HepG2 (cell line): ENCODE measurements around the gene NABP1. TPM values are rescaled to one million over a fixed set of nuclear protein-coding genes. Genes with fewer than 3 reads are reported as not detected.
A peak's percentile ranks its signal among the peaks of the same experiment; 100 is the strongest.

ENCODE experiments used
- ATF7 ChIP-seq, 2 experiments: fragments of 450-650 bp in 1 of 2; sonication (generic) in 1 of 2; formaldehyde crosslinking in 1 of 2; IDR thresholded peaks; 2 replicates each; pipeline versions ENCODE4 v1.4.0 to v1.6.1; 2016 to 2020; ENCODE audit warnings: antibody characterized with exemption in 1 of 2, mild to moderate bottlenecking in 1 of 2, missing genetic modification reagents in 1 of 2
- HDAC2 ChIP-seq: sonication (generic); formaldehyde crosslinking; IDR thresholded peaks from 2 replicates; pipeline ENCODE4 v1.4.0; 2020; ENCODE audit warnings: missing genetic modification reagents
- JARID2 ChIP-seq: sonication (generic); formaldehyde crosslinking; IDR thresholded peaks from 2 replicates; pipeline ENCODE4 v1.8.1; 2023; ENCODE audit warnings: missing genetic modification reagents, inconsistent platforms; ENCODE audit not compliant: insufficient replicate concordance
- MEF2D ChIP-seq: sonication (generic); formaldehyde crosslinking; IDR thresholded peaks from 2 replicates; pipeline ENCODE4 v1.5.1; 2020; ENCODE audit warnings: mild to moderate bottlenecking, missing genetic modification reagents
- MIXL1 ChIP-seq: IDR thresholded peaks from 2 replicates; pipeline ENCODE4 v1.6.1; 2016
- NCOR1 ChIP-seq: fragments of 200-600 bp; sonication (generic); IDR thresholded peaks from 2 replicates; pipeline ENCODE4 v1.7.0; 2017; ENCODE audit warnings: antibody characterized with exemption, low read length, borderline replicate concordance
- NFE2L1 ChIP-seq: sonication (generic); formaldehyde crosslinking; IDR thresholded peaks from 2 replicates; pipeline ENCODE4 v1.4.0; 2020; ENCODE audit warnings: missing genetic modification reagents, mild to moderate bottlenecking, borderline replicate concordance
- NFE2L2 ChIP-seq: fragments of 150-350 bp; IDR thresholded peaks from 2 replicates; pipeline ENCODE4 v1.6.1; 2014; ENCODE audit warnings: low read length
- NFYB ChIP-seq: sonication (generic); formaldehyde crosslinking; IDR thresholded peaks from 2 replicates; pipeline ENCODE4 v1.4.0; 2020; ENCODE audit warnings: missing genetic modification reagents
- ZBTB20 ChIP-seq: sonication (generic); formaldehyde crosslinking; IDR thresholded peaks from 2 replicates; pipeline ENCODE4 v1.8.1; 2023; ENCODE audit warnings: missing genetic modification reagents, low read depth, mild to moderate bottlenecking, borderline replicate concordance
- ZKSCAN1 ChIP-seq: fragments of 150-350 bp; IDR thresholded peaks from 2 replicates; pipeline ENCODE4 v1.6.1; 2014; ENCODE audit warnings: low read length
- ZNF367 ChIP-seq: sonication (generic); formaldehyde crosslinking; IDR thresholded peaks from 2 replicates; pipeline ENCODE4 v1.4.0; 2020; ENCODE audit warnings: missing genetic modification reagents, borderline replicate concordance
- ZNF468 ChIP-seq: sonication (generic); formaldehyde crosslinking; IDR thresholded peaks from 2 replicates; pipeline ENCODE4 v1.8.0; 2022; ENCODE audit warnings: mild to moderate bottlenecking, moderate library complexity, missing genetic modification reagents
- ZNF720 ChIP-seq: sonication (generic); formaldehyde crosslinking; IDR thresholded peaks from 2 replicates; pipeline ENCODE4 v1.4.0; 2020; ENCODE audit warnings: missing genetic modification reagents
- ZNF777 ChIP-seq: sonication (generic); formaldehyde crosslinking; IDR thresholded peaks from 2 replicates; pipeline ENCODE4 v1.4.0; 2020; ENCODE audit warnings: missing genetic modification reagents
- ZSCAN25 ChIP-seq: sonication (generic); formaldehyde crosslinking; IDR thresholded peaks from 2 replicates; pipeline ENCODE4 v1.8.0; 2022; ENCODE audit warnings: mild to moderate bottlenecking, missing genetic modification reagents
- polyA plus RNA-seq, 8 experiments: library from polyadenylated mRNA; depleted of rRNA in 3 of 8; stranded (reverse) in 7 of 8; unstranded in 1 of 8; fragments of >200 nt; fragmentation: Illumina TruSeq in 4 of 8; extraction: Trizol in 4 of 8; gene quantifications; 2 replicates each; pipeline versions ENCODE4 v1.2.1 to v1.2.3, GENCODE V29; 2011 to 2016; ENCODE audit warnings: low read depth in 4 of 8, missing spikeins in 1 of 8, mixed read lengths in 1 of 8; ENCODE audit not compliant: insufficient read depth in 1 of 8
- total RNA-seq, 5 experiments: library from RNA; depleted of rRNA; stranded (reverse); fragments of >200 nt; fragmentation: Illumina TruSeq; extraction: Trizol; gene quantifications; 2 replicates each; pipeline ENCODE4 v1.2.3, GENCODE V29; 2016; ENCODE audit warnings: low read depth in 1 of 5
- TF ChIP-seq, protein P1 (sequence below): sonication (generic); formaldehyde crosslinking; conservative IDR thresholded peaks from 2 replicates; pipeline ENCODE4 v1.4.0; 2020; ENCODE audit warnings: missing genetic modification reagents
- TF ChIP-seq, protein P2 (sequence below): sonication (generic); formaldehyde crosslinking; IDR thresholded peaks from 2 replicates; pipeline ENCODE4 v1.5.0; 2020; ENCODE audit warnings: mild to moderate bottlenecking, missing genetic modification reagents
- TF ChIP-seq, protein P3 (sequence below): sonication (generic); formaldehyde crosslinking; IDR thresholded peaks from 2 replicates; pipeline ENCODE4 v1.9.0; 2021; ENCODE audit warnings: mild to moderate bottlenecking, missing genetic modification reagents

Gene NABP1
- total and polyA plus RNA-seq, 2 of the 13 experiments (the other 11 are each of a cell fraction or from before 2014, with no cell fraction given): 14.9 to 19.8 TPM

DNA sequence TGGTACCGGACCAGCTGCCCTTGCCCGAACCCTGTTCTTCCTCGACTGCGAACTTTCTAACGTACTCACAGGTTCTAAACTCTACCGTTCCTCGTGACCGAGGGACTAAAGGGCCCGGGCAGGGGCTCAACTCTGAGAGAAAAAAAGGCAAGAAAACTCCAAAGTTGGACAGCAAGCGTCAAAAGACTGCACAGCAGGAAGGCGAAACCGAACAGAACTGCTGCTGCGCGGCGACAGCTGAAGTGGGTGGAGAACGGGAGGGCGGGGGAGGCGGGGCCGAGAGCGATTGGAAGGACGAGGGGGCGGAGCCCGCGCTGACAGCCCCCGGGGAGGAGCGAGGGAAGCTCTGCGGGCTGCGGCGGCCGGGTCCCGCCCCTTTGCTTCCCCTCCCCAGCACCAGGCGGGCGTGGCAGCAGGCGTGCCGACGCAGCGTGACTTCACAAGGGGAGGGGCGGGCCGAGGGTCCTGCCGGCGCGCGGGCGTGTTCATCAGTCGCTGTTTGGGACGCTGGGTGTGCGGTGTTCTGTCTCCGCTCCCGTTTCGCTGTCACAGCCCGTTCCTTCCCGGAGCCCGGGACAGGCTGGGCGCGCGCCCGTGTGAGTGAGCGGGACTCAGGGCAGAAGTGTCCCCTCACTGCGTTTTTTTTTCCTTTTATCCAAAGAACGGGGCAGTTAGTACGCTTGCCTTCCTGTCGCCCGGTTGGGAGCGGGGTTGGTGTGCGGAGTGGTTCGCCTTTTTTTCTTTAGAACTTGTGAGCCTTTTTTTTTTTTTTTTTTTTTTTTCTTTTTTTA lies at the start of gene NABP1 (continued):
- 0 out of 2 replicates have a peak, but pooled peaks have one; percentile 44 for TF ChIP-seq NFE2L1 (CRISPR knock-in tag)
- TF ChIP-seq ZNF777 (CRISPR knock-in tag): peak; percentile 72
- TF ChIP-seq, protein P1, sequence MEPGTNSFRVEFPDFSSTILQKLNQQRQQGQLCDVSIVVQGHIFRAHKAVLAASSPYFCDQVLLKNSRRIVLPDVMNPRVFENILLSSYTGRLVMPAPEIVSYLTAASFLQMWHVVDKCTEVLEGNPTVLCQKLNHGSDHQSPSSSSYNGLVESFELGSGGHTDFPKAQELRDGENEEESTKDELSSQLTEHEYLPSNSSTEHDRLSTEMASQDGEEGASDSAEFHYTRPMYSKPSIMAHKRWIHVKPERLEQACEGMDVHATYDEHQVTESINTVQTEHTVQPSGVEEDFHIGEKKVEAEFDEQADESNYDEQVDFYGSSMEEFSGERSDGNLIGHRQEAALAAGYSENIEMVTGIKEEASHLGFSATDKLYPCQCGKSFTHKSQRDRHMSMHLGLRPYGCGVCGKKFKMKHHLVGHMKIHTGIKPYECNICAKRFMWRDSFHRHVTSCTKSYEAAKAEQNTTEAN (CRISPR knock-in tag): no peak; the same call in none of the 2 replicates
- no peak for TF ChIP-seq NFE2L2
- TF ChIP-seq JARID2 (CRISPR knock-in tag): no peak
- TF ChIP-seq ATF7 (IDR thresholded peaks at IDR 0.05): no peak
- peak; percentile 18; the same call in 1 of the 2 replicates for TF ChIP-seq ATF7 (CRISPR knock-in tag; IDR thresholded peaks at IDR 0.05)
- peak; percentile 50; the same call in 1 of the 2 replicates for TF ChIP-seq MIXL1 (CRISPR knock-in tag)
- TF ChIP-seq ZSCAN25: peak; percentile 98
- no peak for TF ChIP-seq ZNF720 (CRISPR knock-in tag)
- no peak for TF ChIP-seq ZNF468 (CRISPR knock-in tag)
- TF ChIP-seq ZNF367: peak; percentile 91; the same call in 1 of the 2 replicates
- peak; percentile 76 for TF ChIP-seq NFYB (CRISPR knock-in tag)
- TF ChIP-seq MEF2D: no peak; the same call in 1 of the 2 replicates
- TF ChIP-seq, protein P2, sequence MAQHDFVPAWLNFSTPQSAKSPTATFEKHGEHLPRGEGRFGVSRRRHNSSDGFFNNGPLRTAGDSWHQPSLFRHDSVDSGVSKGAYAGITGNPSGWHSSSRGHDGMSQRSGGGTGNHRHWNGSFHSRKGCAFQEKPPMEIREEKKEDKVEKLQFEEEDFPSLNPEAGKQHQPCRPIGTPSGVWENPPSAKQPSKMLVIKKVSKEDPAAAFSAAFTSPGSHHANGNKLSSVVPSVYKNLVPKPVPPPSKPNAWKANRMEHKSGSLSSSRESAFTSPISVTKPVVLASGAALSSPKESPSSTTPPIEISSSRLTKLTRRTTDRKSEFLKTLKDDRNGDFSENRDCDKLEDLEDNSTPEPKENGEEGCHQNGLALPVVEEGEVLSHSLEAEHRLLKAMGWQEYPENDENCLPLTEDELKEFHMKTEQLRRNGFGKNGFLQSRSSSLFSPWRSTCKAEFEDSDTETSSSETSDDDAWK (CRISPR knock-in tag): no peak
- no peak for TF ChIP-seq ZBTB20 (CRISPR knock-in tag)
- peak; percentile 77 for TF ChIP-seq HDAC2 (CRISPR knock-in tag)
- no peak for TF ChIP-seq ZKSCAN1
- TF ChIP-seq, protein P3, sequence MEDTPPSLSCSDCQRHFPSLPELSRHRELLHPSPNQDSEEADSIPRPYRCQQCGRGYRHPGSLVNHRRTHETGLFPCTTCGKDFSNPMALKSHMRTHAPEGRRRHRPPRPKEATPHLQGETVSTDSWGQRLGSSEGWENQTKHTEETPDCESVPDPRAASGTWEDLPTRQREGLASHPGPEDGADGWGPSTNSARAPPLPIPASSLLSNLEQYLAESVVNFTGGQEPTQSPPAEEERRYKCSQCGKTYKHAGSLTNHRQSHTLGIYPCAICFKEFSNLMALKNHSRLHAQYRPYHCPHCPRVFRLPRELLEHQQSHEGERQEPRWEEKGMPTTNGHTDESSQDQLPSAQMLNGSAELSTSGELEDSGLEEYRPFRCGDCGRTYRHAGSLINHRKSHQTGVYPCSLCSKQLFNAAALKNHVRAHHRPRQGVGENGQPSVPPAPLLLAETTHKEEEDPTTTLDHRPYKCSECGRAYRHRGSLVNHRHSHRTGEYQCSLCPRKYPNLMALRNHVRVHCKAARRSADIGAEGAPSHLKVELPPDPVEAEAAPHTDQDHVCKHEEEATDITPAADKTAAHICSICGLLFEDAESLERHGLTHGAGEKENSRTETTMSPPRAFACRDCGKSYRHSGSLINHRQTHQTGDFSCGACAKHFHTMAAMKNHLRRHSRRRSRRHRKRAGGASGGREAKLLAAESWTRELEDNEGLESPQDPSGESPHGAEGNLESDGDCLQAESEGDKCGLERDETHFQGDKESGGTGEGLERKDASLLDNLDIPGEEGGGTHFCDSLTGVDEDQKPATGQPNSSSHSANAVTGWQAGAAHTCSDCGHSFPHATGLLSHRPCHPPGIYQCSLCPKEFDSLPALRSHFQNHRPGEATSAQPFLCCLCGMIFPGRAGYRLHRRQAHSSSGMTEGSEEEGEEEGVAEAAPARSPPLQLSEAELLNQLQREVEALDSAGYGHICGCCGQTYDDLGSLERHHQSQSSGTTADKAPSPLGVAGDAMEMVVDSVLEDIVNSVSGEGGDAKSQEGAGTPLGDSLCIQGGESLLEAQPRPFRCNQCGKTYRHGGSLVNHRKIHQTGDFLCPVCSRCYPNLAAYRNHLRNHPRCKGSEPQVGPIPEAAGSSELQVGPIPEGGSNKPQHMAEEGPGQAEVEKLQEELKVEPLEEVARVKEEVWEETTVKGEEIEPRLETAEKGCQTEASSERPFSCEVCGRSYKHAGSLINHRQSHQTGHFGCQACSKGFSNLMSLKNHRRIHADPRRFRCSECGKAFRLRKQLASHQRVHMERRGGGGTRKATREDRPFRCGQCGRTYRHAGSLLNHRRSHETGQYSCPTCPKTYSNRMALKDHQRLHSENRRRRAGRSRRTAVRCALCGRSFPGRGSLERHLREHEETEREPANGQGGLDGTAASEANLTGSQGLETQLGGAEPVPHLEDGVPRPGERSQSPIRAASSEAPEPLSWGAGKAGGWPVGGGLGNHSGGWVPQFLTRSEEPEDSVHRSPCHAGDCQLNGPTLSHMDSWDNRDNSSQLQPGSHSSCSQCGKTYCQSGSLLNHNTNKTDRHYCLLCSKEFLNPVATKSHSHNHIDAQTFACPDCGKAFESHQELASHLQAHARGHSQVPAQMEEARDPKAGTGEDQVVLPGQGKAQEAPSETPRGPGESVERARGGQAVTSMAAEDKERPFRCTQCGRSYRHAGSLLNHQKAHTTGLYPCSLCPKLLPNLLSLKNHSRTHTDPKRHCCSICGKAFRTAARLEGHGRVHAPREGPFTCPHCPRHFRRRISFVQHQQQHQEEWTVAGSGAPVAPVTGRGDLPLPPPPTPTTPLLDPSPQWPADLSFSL (CRISPR knock-in tag): peak; percentile 50; the same call in 1 of the 2 replicates
- no peak for TF ChIP-seq NCOR1
